ENCODE measurements around the gene SMIM15.
"Not testable (repeated sequence)": the region's sequence is repeated elsewhere in the genome, so short reads cannot be mapped to it uniquely, and the experiment has no call there.

SMIM15 gene

GRCh38 chr5:61162010-61162831 lies at the start of gene SMIM15:
Gene SMIM15, minus strand, starts transcription at chr5:61162468. Its CDS starts 2,297 bp downstream, at chr5:61160171.
- DNase-seq, result peak; percentile 66

- DNase-seq, result no peak
Measured at GRCh38 chr5:61207884-61208283, 45.6 kb upstream of the SMIM15 start.

GRCh38 chr5:61205013-61205412 lies 42.7 kb upstream of the SMIM15 start:
- DNase-seq, result no peak

- no peak for DNase-seq
Measured at GRCh38 chr5:61202213-61202612, 39.9 kb upstream of the SMIM15 start.

GRCh38 chr5:61200582-61201155 lies 38.4 kb upstream of the SMIM15 start:
- no peak for DNase-seq

GRCh38 chr5:61198606-61199005 lies 36.3 kb upstream of the SMIM15 start:
- no peak for DNase-seq

GRCh38 chr5:61187826-61188225 lies 25.6 kb upstream of the SMIM15 start:
- not testable (repeated sequence) for DNase-seq

- not testable (repeated sequence) for DNase-seq
Measured at GRCh38 chr5:61187352-61187751, 25.1 kb upstream of the SMIM15 start.

GRCh38 chr5:61186634-61187033 lies 24.4 kb upstream of the SMIM15 start:
- DNase-seq, result no peak

GRCh38 chr5:61184708-61185107 lies 22.4 kb upstream of the SMIM15 start:
- DNase-seq, result no peak

- no peak for DNase-seq
Measured at GRCh38 chr5:61183538-61183937, 21.3 kb upstream of the SMIM15 start.

- DNase-seq, result no peak
Measured at GRCh38 chr5:61182449-61182848, 20.2 kb upstream of the SMIM15 start.

- DNase-seq, result no peak
Measured at GRCh38 chr5:61180886-61181285, 18.6 kb upstream of the SMIM15 start.

- no peak for DNase-seq
Measured at GRCh38 chr5:61178702-61179101, 16.4 kb upstream of the SMIM15 start.

- no peak for DNase-seq
Measured at GRCh38 chr5:61177716-61178115, 15.4 kb upstream of the SMIM15 start.

GRCh38 chr5:61177070-61177469 lies 14.8 kb upstream of the SMIM15 start:
- DNase-seq, result no peak

GRCh38 chr5:61176631-61177030 lies 14.4 kb upstream of the SMIM15 start:
- no peak for DNase-seq

GRCh38 chr5:61171479-61171878 lies 9.2 kb upstream of the SMIM15 start:
- no peak for DNase-seq

- DNase-seq, result no peak
Measured at GRCh38 chr5:61168951-61169350, 6.7 kb upstream of the SMIM15 start.

GRCh38 chr5:61167382-61167781 lies 5.1 kb upstream of the SMIM15 start:
- DNase-seq, result no peak

GRCh38 chr5:61163905-61164304 lies 1.6 kb upstream of the SMIM15 start:
- DNase-seq, result no peak

GRCh38 chr5:61162832-61163567 lies 732 bp upstream of the SMIM15 start:
- DNase-seq, result no peak

- DNase-seq, result no peak
Measured at GRCh38 chr5:61160497-61160896, 1.8 kb downstream of the SMIM15 start.

GRCh38 chr5:61159836-61160235 lies 2.4 kb downstream of the SMIM15 start:
- DNase-seq, result peak; percentile 17

Data from GF-D8 (cell line).